Nephron progenitor cell (in vitro differentiated cells): ENCODE measurements around the gene CTF1.

ENCODE experiments used
- DNase-seq: peaks from one replicate; pipeline ENCODE4 v3.0.0; 2021
- H3K27ac Mint-ChIP-seq: 2 replicates; pipeline ENCODE4 v1.8.0; 2021; ENCODE audit warnings: mild to moderate bottlenecking, moderate library complexity, mixed read lengths
- H3K27me3 Mint-ChIP-seq: 2 replicates; pipeline ENCODE4 v1.8.0; 2021; ENCODE audit warnings: mild to moderate bottlenecking, low read depth, mixed read lengths; ENCODE audit not compliant: poor library complexity
- H3K36me3 Mint-ChIP-seq: 2 replicates; pipeline ENCODE4 v1.8.0; 2021; ENCODE audit warnings: low read depth, mixed read lengths
- H3K4me1 Mint-ChIP-seq: 2 replicates; pipeline ENCODE4 v1.8.0; 2021; ENCODE audit warnings: mixed read lengths
- H3K4me3 Mint-ChIP-seq: 2 replicates; pipeline ENCODE4 v1.8.0; 2021; ENCODE audit warnings: mild to moderate bottlenecking, moderate library complexity, mixed read lengths
- H3K9me3 Mint-ChIP-seq: 2 replicates; pipeline ENCODE4 v1.8.0; 2021; ENCODE audit warnings: mild to moderate bottlenecking, moderate library complexity, mixed read lengths
- TF ChIP-seq, protein P1 (sequence below): fragments of 200-600 bp; sonication (generic); IDR thresholded peaks from 2 replicates; pipeline ENCODE4 v1.5.0; 2021; ENCODE audit warnings: antibody characterized with exemption

Gene CTF1

DNA sequence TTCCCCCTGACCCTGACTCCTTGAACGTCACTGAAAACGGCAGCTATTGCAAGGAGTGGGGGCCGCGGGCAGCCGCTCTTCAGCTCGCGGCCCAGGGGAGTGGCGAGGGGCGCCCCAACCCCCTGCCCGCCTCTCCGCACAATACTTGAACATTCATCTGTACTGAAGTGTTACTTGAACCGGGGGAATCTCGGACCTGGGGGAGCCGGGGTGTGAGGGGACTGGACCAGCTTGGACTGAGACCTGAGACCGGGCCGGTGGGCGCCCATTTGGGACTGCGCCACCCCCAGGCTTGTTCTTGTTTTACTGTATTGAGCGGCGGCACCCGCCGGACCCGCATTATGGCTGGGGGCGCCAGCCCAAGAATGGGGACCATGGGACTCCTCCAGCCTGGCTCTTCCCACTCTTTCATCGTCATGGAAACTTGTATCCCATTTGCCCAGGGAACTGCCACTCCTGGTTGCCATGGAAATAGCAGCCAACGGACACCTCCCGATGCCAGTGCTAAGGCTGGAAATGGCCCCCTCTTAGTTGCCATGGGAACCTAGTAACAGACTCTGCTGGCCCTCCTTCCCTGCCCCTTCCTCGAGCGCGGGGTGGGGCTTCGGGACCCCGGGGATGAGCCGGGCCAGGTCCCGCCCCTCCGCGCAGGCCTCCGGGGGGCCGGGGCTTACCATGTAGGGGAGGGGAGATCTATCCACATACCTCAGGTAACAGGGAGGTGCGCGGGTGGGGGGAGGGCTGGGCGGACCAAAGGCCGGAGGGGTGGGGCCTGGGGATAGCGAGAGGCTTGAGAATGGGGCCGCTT, 51.6 kb downstream of the CTF1 start:
- peak overlapping the region; percentile 98 for H3K27ac Mint-ChIP-seq
- TF ChIP-seq, protein P1, sequence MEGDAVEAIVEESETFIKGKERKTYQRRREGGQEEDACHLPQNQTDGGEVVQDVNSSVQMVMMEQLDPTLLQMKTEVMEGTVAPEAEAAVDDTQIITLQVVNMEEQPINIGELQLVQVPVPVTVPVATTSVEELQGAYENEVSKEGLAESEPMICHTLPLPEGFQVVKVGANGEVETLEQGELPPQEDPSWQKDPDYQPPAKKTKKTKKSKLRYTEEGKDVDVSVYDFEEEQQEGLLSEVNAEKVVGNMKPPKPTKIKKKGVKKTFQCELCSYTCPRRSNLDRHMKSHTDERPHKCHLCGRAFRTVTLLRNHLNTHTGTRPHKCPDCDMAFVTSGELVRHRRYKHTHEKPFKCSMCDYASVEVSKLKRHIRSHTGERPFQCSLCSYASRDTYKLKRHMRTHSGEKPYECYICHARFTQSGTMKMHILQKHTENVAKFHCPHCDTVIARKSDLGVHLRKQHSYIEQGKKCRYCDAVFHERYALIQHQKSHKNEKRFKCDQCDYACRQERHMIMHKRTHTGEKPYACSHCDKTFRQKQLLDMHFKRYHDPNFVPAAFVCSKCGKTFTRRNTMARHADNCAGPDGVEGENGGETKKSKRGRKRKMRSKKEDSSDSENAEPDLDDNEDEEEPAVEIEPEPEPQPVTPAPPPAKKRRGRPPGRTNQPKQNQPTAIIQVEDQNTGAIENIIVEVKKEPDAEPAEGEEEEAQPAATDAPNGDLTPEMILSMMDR, result no peak
- H3K36me3 Mint-ChIP-seq, result peaks cover 32% of the 10 kb centered on the region
- H3K4me3 Mint-ChIP-seq, result peak overlapping the region; percentile 95
- H3K9me3 Mint-ChIP-seq, result no peaks in the 10 kb centered on the region
- H3K27me3 Mint-ChIP-seq, result peaks cover 3% of the 10 kb centered on the region
- peaks cover 42% of the 10 kb centered on the region for H3K4me1 Mint-ChIP-seq
- peak; percentile 98 for DNase-seq

GRCh38 chr16:30948667-30949649, 52.5 kb downstream of the CTF1 start, which contains the start of gene ORAI3:
Gene ORAI3, plus strand, starts transcription at chr16:30949068. Its CDS starts 222 bp downstream, at chr16:30949290.
- TF ChIP-seq, protein P1, result no peak
- peaks cover 26% of the 10 kb centered on the region for H3K36me3 Mint-ChIP-seq
- peak within 1 kb of the TSS; percentile 95 for H3K4me3 Mint-ChIP-seq
- peaks cover 50% of the 10 kb centered on the region for H3K4me1 Mint-ChIP-seq
- peaks cover 3% of the 10 kb centered on the region for H3K27me3 Mint-ChIP-seq
- peak; percentile 71 for DNase-seq
- H3K27ac Mint-ChIP-seq, result peak within 1 kb of the TSS; percentile 98
- no peaks in the 10 kb centered on the region for H3K9me3 Mint-ChIP-seq

DNA sequence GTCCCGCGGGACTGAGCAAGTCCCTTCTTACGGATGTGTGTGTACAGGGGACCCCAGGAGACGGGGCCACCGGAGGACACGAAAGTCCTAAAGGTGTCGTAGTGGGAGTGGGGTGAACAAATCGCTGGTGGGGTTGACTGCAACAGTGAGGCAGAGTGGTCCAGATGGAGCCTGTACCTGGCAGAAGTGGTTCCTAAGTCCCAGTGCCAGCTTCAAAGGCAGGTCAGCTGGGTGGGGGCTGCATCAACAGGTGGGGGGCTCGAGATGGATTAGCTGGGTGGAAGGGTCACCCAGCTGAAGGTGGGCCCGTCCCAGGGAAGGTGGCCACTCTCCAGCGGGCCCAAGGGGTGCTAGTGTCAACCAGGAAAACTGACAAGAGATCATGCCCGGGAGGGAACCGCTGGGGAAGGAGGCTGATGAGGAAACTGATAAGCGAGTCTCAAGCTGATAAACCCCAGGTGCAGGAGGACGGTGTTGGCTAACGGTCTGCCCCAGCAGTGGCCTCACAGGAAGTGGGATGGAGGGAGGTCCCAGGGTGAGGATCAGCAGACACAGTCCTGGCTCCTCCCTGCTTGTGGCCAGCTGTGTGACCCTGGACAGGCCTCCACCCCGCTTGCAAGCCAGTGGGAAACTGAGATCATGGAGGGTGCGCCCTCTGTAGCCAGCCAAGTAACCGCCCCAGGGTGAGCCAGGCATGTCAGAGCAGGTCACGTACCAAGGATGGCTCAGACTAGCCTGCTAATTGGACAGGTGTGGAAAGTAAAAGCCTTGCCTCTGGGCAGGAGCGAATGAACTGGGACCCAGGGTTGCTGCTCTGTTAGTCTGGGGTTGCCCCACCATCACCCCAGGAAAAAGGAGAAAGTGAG, 53.5 kb downstream of the CTF1 start:
- peak overlapping the region; percentile 85 for H3K27ac Mint-ChIP-seq
- no peaks in the 10 kb centered on the region for H3K9me3 Mint-ChIP-seq
- H3K4me1 Mint-ChIP-seq, result peaks cover 55% of the 10 kb centered on the region
- H3K4me3 Mint-ChIP-seq, result peak overlapping the region; percentile 95
- H3K27me3 Mint-ChIP-seq, result peaks cover 3% of the 10 kb centered on the region
- TF ChIP-seq, protein P1, result no peak
- H3K36me3 Mint-ChIP-seq, result peaks cover 17% of the 10 kb centered on the region
- DNase-seq, result peak; percentile 49

DNA sequence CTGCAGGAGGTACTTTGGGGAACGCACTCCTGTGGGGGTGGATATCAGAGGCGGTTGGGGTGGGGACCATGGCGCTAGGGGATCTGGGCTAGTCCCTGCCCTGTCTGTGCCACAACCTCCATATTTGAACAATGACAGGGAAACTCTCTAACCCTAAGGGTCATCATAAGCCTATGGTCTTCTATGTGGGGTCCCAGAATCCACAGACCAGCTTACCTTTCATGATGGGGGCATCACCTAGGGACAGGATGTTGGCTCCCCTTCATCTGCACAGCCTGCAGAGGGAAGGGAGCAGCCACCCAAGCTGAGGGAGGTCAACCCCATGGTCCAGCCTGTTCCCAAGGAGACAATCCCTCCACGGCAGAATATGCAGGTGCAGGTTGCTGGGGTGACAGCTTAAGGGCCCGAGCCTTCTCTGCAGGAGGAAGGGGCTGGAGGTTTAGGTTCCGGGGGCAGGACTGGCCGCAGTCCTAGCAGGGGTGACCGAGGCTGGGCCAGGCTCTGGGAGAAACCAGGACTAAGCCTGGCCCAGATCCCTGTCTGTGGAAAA, 54.2 kb downstream of the CTF1 start:
- DNase-seq, result no peak
- Mint-ChIP-seq H3K27ac (peak overlapping the region; percentile 85), H3K4me3 (peak overlapping the region; percentile 95), H3K4me1 (peaks cover 55% of the 10 kb centered on the region), H3K27me3 (peaks cover 3% of the 10 kb centered on the region), H3K36me3 (peaks cover 10% of the 10 kb centered on the region), H3K9me3 (no peaks in the 10 kb centered on the region)
- TF ChIP-seq, protein P1, result no peak

DNA sequence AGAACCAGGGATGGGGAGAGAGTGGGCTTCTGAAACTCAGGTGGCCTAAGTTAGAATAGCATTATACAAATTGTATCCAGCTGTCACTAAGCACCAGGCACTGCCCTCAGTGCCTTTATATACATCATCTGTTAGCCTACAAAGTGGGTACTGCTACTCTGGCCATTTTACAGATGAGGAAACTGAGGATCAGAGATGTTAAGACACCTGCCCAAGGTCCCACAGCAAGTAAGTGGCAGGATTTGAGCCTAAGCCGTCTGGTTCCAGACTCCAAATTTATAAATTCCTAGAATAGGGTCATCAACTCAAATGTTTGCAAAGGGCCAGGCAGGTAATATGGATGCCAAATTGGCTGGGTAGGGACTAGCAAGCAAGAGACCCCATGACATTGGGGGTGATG, 54.8 kb downstream of the CTF1 start:
- Mint-ChIP-seq H3K9me3 (no peaks in the 10 kb centered on the region), H3K27me3 (peaks cover 3% of the 10 kb centered on the region), H3K27ac (no peak overlapping the region), H3K36me3 (peaks cover 4% of the 10 kb centered on the region), H3K4me3 (no peak overlapping the region), H3K4me1 (peaks cover 49% of the 10 kb centered on the region)
- DNase-seq, result no peak
- TF ChIP-seq, protein P1, result no peak
